OCI-LY7 (cell line): ENCODE results near the gene SLC6A6.

ENCODE experiments used
- CTCF ChIP-seq: fragments of 200-600 bp; sonication (generic); conservative IDR thresholded peaks from 2 replicates; pipeline ENCODE4 v1.5.1; 2014; ENCODE audit warnings: mild to moderate bottlenecking, antibody characterized with exemption, low read length, moderate library complexity, mixed read lengths
- EZH2phosphoT487 ChIP-seq: fragments of 200-600 bp; sonication (generic); IDR thresholded peaks from 2 replicates; pipeline ENCODE4 v1.6.1; 2018; ENCODE audit warnings: low read depth, borderline replicate concordance, mild to moderate bottlenecking, mixed run types, antibody characterized with exemption, low read length, moderate library complexity, mixed read lengths

- TF ChIP-seq CTCF, result no peak
- no peak for TF ChIP-seq EZH2phosphoT487
These were observed 104.9 kb downstream of the SLC6A6 start for GRCh38 chr3:14507305-14507741.
